GM18498 (cell line): ENCODE measurements around the gene TMEM183A.

Experiments used
- ATAC-seq: cut with Tn5 transposase; IDR thresholded peaks from one replicate; pipeline ENCODE4 v1.9.1; 2021; ENCODE audit warnings: mild to moderate bottlenecking, moderate library complexity; ENCODE audit not compliant: unreplicated experiment

TMEM183A gene

GRCh38 chr1:203044546-203045250 is 37.5 kb downstream of the TMEM183A start:
- ATAC-seq, result no peak

- ATAC-seq, result no peak
Observed at GRCh38 chr1:203045336-203045735, 38.2 kb downstream of the TMEM183A start.

DNA sequence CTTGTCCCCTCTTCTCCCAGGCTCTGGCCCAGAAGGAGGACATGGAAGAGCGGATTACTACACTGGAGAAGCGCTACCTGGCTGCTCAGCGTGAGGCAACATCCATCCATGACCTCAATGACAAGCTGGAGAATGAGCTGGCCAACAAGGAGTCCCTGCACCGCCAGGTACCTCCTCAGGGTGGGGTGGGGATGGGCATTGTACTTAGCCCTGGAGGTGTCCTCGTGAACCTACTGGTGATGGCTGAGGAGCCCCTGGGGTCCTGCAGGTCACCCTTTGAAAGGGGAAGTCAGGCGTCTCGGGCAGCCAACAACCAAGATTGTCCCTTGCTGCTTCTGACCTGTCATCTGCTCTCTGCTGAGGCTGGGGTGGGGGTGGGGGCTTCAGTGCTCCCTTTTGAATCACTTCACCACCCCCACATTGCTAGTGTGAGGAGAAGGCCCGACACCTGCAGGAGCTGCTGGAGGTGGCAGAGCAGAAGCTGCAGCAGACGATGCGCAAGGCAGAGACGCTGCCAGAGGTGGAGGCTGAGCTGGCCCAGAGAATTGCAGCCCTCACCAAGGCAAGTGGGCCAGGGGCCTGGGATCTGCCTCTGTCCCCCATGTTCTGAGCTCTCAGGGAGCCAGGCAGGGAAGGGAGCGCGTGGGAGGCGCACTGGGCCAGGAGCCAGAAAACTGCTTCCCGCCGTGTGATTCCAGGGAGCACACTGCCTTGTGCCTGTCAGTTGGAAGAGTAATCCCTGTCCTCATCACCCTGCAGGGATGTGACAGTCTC is 38.8 kb downstream of the TMEM183A start:
- no peak for ATAC-seq

- no peak for ATAC-seq
Observed at GRCh38 chr1:203046984-203047630, 39.9 kb downstream of the TMEM183A start.

GRCh38 chr1:203048086-203048485 is 40.9 kb downstream of the TMEM183A start:
- ATAC-seq, result no peak

GRCh38 chr1:203048555-203049051 is 41.4 kb downstream of the TMEM183A start:
- ATAC-seq, result no peak

- ATAC-seq, result no peak
Observed at GRCh38 chr1:203049077-203049476, 41.9 kb downstream of the TMEM183A start.

- ATAC-seq, result no peak
Observed at GRCh38 chr1:203049576-203050180, 42.5 kb downstream of the TMEM183A start.

DNA sequence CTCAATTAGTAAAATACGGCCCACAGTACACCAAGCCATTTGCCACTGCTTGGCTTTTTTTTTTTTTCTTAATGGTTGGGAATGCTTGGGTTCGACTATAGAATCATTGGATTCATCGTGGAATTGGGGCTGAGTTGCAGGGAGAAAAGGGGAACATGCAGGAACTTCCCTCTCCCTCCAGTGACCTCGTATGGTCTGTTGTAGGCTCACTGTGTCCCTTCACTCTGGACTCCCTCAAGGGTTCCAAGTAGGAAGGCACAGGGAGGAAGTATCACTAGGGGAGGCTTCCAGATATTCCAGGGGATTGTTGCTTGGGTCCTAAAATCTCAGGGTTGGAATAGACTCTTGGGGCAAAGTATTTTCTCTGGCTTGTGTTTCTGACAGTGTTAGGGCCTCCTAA is 43.7 kb downstream of the TMEM183A start:
- ATAC-seq, result no peak

DNA sequence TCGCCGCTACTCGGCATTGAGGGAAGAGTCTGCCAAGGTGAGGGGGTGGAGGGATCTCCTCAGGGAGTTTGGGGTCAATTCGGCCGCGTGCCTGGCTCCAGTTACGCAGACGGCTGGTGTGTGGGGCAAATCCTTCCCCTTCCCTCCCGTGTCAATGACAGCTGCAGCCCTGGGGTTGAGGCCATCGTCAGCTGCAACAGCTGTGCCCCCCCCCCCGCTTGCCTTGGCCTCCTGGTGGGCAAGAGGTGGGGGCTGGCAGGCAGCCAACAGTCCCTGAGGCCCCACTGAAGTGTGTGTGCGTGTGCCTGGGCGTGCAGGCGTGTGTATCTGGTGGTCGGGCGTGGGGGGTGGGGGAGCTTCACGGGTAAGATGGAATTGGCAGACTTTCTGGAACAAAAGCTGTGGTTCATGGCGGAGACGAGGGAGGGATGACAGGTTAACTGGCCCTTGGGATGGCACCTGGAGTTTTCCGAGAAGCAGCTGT is 44.7 kb downstream of the TMEM183A start:
- no peak for ATAC-seq

- ATAC-seq, result no peak
Observed at GRCh38 chr1:203052601-203053000, 45.4 kb downstream of the TMEM183A start.

GRCh38 chr1:203054184-203054583 is 47.0 kb downstream of the TMEM183A start:
- no peak for ATAC-seq

DNA sequence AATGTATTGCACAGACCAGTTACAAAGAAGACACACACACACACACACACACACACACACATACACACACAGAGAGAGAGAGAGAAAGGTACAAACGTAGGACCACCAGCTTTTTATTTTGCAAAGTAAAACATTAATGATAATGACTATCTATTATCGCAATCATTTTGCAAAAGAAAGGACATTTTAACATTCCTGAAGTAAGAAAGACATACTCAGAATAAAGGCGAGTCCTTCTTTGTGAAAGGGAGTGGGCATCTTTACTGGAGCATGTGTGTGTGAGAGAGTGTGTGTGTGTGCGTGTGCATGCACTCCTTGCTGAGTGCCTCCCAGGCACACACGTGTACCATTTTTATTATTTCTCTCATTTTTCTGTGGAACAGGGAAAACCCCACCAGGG is 47.5 kb downstream of the TMEM183A start:
- ATAC-seq, result no peak

- no peak for ATAC-seq
Observed at GRCh38 chr1:203055161-203055799, 48.1 kb downstream of the TMEM183A start.

- no peak for ATAC-seq
Observed at GRCh38 chr1:203056012-203056411, 48.8 kb downstream of the TMEM183A start.

DNA sequence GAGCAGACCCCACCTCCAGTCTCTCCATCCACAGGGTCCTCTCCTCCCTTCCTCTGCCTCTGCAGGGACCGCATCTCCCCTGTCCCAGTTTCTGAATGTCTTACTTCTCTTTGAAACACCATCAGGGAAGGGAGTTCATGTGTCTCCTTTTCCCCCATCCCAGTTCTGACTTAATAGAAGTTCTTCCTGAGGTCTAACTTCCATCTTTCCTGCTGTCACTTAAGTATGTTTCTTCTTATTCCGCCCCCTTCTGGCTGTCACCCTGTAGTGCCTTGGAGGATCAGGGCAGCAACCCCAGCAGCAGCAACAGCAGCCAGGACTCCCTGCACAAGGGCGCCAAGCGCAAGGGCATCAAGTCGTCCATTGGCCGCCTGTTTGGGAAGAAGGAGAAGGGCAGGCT is 49.3 kb downstream of the TMEM183A start:
- ATAC-seq, result no peak

GRCh38 chr1:203057911-203058675 is 50.9 kb downstream of the TMEM183A start:
- ATAC-seq, result no peak

GRCh38 chr1:203058676-203058935 is 51.4 kb downstream of the TMEM183A start:
- ATAC-seq, result no peak

- ATAC-seq, result no peak
Observed at GRCh38 chr1:203059485-203059884, 52.3 kb downstream of the TMEM183A start.

DNA sequence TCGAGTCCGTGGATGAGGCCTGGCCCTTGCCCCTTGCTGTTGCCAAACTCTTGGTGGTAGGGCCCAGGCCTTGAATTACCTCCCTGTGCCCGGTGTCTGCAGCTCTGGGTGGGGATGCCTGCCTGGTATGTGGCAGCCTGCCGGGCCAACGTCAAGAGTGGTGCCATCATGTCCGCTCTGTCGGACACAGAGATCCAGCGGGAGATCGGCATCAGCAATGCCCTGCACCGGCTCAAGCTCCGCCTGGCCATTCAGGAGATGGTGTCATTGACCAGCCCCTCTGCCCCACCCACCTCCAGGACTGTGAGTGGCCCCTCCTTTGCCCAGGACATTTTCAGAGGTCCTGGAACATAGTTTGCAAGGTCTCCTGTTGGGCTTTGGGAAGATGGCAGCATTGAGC is 52.9 kb downstream of the TMEM183A start:
- no peak for ATAC-seq
